Stimulated activated CD4-positive, alpha-beta T cell treated with anti-CD3 and anti-CD28 coated beads, Interleukin-4, amount 100 ng/mL, for 1 hour (primary cell): ENCODE data around the gene CMSS1.
"Not testable (repeated sequence)": the region's sequence is repeated elsewhere in the genome, so short reads cannot be mapped to it uniquely, and the experiment has no call there.

Experiments
- DNase-seq: peaks from one replicate; pipeline ENCODE4 v3.0.0-alpha.2; 2020

CMSS1 gene

GRCh38 chr3:100033184-100033583 lies 215.5 kb downstream of the CMSS1 start:
- DNase-seq = no peak

DNA sequence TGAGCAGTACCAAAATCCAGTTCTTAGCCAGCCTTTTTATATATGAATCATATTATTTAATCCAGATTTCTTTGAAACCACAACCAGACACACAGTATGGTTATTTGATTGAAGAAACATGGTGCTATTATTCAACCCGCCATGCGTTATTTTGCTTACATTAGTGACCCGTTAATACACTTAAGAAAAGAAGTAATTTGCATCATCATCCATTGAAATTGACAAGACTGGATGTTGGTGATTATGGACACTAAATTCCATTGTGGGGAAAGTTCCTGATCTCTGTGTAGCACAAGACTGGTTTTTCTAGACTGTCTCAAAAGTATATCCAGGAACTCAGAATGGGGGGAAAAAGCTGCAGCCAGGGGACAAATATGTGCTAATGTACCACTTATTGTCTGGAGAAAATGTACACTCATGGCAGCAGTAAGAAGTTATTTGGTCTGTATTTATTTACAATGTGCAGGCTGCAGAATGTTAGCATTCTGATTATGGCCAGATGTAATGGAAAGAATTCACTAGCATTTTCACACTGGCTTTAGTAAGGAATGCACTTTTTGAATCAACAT lies 216.3 kb downstream of the CMSS1 start:
- no peak for DNase-seq

- no peak for DNase-seq
Observed at GRCh38 chr3:100039075-100039474, 221.4 kb downstream of the CMSS1 start.

DNA sequence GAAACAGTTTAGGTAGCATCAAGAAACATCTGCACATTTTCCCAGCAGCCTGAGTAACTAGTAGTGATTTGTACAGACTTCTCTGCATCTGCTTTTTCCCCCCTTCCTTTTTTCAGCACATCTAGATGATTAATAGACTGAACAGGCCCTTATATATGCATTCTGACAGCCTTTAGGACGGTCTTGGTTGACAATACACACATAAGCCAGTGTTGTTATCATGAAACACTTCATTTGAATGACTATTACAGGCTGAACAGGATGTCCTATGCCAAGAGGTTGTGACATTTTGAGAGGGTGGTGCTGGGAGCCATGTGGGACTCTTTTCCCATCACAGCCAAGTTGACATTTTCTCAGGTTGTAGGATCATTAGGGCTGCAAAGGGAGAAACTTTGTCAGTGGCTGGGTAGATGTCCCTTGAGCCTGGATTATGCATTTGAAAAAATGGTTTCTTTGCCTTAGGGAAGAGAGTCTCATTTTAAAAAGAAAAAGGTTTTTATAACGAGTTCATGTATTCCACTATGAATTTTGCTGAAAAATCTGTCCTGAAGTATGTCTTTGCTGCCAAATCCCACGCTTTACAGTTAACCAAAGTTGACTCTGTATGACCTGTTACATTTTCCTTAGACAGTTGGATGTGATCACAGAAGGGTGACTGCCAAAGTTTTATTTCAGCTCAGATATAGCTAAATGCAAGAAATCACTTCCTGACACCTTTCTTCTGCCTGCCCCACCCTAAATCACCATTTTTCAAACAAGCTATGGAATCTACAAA lies 223.0 kb downstream of the CMSS1 start:
- no peak for DNase-seq

- no peak for DNase-seq
Observed at GRCh38 chr3:100041328-100041749, 223.7 kb downstream of the CMSS1 start.

- no peak for DNase-seq
Observed at GRCh38 chr3:100042166-100042981, 224.7 kb downstream of the CMSS1 start.

- no peak for DNase-seq
Observed at GRCh38 chr3:100043271-100043670, 225.6 kb downstream of the CMSS1 start.

GRCh38 chr3:100044369-100044768 lies 226.7 kb downstream of the CMSS1 start:
- no peak for DNase-seq

DNA sequence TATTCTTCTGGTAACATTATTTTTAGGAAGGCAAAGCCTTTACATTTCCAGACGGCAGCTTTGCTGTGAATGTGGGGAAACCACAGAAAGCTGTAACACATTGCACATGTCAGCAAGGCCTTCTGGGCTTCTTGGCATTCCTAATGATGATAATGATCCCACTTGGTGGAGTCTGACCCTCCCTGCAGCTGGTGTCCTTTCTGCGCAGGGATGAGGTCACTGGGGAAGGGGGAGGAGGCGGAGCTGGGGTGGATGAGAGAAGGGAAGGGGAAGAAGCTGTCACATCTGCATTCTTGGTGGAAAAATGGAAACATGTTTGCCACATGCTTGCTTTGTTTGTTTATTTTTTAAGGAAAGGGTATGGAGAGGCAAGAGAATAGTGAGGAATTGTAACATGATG lies 228.0 kb downstream of the CMSS1 start:
- no peak for DNase-seq

- no peak for DNase-seq
Observed at GRCh38 chr3:100046986-100047385, 229.3 kb downstream of the CMSS1 start.

DNA sequence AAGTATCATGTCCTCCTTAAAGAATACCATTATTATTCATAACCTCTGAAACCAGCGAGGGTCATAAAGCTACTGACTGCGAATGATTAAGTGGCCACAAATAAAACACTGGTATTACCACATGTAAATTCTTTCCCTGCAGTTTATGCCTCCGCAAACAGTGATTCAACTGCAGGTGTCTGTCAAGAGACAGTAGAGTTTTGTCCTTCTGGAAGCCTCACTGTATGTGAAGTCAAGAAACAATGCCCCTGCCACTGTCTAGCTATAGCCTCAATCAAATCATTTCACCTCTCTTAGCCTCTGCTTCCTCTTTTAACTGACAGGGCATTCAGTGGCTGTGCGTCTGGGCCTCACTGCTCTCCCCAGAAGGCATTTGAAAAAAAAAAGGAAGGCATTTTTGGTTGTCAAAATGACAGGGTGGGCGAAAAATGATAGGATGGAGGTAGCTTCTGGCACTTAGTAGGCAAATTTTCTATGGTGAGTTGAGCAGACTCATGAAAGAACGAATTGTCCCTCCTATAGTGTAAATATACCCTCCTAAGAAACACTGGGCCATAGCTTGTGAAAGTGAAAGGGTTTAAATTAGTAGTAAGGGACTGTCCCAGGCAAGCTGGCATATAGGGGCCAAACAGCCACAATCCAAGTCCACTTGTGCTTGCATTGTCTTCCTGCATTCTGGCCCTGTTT lies 229.9 kb downstream of the CMSS1 start:
- no peak for DNase-seq

GRCh38 chr3:100048248-100048647 lies 230.6 kb downstream of the CMSS1 start:
- DNase-seq = no peak

- not testable (repeated sequence) for DNase-seq
Observed at GRCh38 chr3:100051513-100051912, 233.9 kb downstream of the CMSS1 start.

DNA sequence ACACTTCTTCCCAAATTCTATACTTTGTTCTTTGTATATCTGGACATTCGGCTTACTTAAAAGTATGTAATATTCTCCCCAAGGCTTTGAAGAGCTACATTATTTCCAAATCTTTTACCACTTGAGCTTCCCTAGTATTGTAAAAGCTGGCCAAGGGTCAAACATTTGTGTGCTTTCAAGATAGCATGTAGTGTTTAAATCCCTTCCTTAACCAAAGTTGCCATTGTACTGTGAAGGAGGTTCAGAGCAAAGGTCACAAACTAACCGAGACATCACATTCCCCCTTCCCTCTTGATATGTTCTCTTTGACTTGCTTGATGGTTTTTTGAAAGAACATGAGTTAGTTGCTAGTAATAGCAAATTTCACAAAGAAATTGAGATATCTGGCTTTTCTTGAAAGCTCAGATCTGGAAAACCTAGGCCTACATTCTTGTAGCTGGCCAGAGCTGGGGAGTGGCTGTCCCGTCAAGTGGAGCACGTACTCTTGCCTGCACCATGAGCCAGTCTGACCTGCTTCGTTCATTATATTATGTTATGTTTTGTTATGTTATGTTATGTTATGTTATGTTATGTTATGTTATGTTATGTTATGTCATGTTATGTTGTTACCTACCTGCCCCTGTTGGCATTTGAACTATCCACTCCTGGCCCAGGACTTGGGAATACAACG lies 236.4 kb downstream of the CMSS1 start:
- no peak for DNase-seq

- DNase-seq = no peak
Observed at GRCh38 chr3:100057716-100058575, 240.3 kb downstream of the CMSS1 start.

GRCh38 chr3:100059472-100059871 lies 241.8 kb downstream of the CMSS1 start:
- DNase-seq = no peak

DNA sequence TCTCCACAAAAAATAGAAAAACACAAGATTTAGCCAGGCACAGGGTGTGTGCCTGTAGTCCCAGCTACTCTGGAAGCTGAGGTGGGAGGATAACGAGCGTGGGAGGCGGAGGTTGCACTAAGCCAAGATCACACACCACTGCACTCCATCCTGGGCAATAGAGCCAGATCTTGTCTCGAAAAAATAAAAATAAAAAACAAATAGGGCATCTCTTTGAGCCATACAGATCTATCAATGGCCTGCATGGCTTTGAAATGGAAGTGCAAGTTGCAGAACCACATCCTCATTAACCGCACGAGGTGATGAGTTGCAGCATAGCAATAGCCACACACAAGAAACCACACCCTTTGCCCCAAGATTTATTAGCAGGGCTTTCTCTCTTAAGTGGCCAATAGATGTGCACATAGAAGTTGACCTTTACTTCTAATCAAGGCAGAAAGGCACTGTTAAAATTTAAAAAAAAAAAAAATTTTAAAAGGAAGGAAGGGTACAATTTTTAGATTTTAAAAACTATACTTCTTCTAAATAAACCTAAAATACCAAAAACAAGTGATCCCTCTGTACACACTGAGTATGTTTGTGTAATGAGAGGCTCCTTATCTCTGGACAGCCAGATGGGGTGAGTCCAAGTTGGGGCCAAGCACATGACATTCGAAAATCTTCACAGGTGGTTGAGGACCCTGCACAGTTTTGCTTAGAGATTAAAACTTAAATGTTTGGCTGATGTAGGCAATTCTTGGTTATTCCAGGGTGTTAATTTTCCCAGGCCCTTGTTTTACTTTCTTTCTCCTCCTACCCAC lies 243.2 kb downstream of the CMSS1 start:
- DNase-seq = no peak

GRCh38 chr3:100062665-100063064 lies 245.0 kb downstream of the CMSS1 start:
- no peak for DNase-seq

DNA sequence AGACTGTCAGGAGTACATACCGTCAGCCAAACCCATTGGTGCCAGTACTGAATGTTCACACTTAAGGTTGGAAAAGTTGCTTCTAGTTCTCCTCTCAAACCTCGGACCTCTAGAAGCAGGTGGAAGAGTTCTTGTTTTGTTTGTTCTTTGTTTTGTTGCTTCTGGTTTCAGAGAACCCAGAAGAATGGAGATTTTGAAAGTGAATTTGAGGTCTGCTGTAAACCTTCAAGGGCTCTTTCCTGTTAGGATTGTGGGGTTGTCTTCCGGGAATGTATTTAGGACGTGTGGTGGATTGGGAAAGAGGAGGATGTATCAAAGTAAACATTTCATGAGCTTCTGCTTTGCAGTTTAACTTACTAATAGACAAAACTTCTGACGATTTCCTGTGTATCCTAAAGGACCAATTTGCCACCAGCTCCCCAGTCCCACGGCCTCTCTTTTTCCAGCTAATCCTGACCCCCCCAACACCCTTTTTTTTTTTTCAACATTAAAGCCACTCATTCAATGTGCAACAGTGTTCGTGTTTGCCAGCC lies 246.3 kb downstream of the CMSS1 start:
- no peak for DNase-seq

DNA sequence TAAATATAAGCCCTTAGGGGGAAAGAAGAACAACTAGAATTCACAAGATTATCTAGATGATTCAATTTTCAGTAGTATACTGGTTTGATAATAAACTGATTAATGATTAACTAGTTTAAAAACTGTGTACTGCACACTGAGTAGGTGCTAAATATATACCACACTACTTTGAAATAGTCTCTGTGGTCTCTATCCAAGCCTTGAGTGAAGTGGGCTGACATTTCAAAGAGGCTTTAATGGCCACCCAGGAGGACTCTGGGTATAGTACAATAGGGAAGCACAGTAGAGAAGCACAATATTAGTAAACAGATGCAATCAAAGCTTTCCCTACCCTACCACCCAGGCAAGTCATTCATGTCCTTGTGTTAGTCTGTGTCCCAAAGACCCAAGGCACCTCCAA lies 249.9 kb downstream of the CMSS1 start:
- DNase-seq = no peak

- peak; percentile 77 for DNase-seq
Observed at GRCh38 chr3:100068826-100069225, 251.2 kb downstream of the CMSS1 start.
